Stimulated activated CD8-positive, alpha-beta memory T cell treated with anti-CD3 and anti-CD28 coated beads, Interleukin-7, amount 100 ng/mL, for 48 hours (primary cell): ENCODE data around the gene NF1.
"Not testable (repeated sequence)": the region's sequence is repeated elsewhere in the genome, so short reads cannot be mapped to it uniquely, and the experiment has no call there.

Experiments
- DNase-seq, 2 donors: peaks; one replicate each; pipeline ENCODE4 v3.0.0-alpha.2; 2020; ENCODE audit warnings: low read depth in 1 of 2; ENCODE audit errors: extremely low read depth in 1 of 2

Gene NF1

DNA sequence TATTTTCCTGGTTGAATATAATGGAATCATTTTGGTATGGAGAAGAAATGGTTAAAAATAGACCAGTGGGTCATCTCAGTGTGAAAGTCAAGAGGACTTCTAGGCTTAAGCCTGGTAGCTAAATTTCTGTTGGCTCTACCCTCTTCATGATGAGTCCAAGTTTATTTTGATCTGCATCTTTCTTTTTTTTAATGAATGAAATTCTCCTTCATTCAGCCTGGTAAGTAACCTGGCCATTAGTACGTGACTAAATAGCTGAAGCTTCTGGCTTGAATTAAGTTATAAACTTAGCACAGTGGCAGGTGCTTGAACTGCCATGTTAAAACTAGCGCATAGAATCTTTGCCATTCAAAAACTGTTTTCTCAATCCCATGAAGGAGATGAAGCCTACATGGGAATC is 28.0 kb downstream of the NF1 start:
- no peak for DNase-seq

DNA sequence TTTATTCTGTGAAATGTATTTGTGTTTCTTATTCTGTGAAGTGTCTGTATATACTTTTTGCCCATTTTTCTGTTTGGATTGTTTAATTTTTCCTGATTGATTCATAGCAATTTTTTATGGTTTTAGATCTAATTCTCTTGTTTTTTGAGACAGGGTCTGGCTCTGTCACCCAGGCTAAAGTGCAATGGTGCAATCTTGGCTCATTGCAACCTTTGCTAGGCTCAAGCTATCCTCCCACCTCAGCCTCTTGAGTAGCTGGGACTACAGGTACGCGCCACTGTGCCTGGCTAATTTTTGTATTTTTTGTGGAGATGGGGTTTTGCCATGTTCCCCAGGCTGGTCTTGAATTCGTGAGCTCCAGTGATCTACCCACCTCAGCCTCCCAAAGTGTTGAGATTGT is 31.5 kb downstream of the NF1 start:
- no peak for DNase-seq

DNA sequence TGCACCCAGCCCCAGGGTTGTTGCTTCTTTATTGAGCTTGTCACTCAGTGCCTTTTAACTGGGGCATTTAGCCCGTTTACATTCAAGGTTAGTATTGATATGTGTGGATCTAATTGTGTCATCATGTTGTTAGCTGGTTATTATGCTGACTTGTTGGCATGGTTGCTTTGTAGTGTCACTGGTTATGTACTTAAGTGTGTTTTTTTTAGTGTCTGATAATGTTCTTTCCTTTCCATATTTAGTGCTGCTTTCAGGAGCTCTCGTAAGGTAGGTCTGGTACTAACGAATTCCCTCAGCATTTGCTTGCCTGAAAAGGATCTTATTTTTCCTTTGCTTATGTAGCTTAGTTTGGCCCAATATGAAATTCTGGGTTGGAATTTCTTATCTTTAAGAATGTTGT is 33.5 kb downstream of the NF1 start:
- DNase-seq: no peak

DNA sequence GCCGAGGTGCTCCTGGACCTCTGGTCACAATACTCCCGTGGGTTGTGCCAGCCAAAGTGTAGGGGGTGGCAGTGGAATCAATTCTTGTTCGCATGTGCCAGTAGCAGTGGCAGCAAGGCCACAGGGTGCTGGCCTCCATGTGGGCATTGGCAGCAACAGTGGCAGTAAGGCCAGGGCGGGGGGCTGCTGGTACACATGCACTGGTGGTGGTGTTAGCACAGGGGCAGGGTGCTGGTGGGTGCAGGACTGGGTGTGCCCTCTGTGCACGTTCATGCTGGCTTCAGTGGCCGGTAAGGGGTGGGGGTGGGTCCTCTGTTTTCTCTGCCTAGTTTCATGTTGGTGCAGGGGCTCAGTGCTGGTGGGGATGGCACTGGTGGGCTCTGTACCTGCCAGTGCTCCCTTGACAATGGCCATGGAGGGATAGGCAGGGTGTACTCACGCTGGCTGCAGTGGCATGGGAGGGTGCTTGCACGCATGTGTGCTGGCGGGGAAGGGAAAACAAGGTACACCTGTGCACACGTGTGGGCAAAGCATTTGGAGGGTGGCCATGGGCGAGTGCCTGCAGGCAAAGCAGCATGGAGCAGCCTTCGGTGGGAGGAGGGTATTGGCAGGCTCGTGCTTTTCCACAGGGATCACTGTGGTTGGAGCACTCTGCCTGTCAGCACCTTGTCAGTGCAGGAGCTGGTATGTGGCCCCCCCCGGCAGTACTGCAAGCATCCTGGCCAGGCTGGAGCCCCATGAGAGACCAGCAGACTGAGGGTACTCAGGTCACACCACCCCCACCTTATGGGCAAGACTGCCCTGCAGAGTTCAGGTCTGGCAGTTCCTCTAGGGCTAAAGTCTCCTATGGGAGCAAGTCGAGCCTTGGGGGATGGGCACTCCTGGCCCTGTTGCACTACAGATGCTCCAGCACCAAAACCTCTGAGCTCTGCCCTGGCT is 35.8 kb downstream of the NF1 start:
- DNase-seq: no peak

DNA sequence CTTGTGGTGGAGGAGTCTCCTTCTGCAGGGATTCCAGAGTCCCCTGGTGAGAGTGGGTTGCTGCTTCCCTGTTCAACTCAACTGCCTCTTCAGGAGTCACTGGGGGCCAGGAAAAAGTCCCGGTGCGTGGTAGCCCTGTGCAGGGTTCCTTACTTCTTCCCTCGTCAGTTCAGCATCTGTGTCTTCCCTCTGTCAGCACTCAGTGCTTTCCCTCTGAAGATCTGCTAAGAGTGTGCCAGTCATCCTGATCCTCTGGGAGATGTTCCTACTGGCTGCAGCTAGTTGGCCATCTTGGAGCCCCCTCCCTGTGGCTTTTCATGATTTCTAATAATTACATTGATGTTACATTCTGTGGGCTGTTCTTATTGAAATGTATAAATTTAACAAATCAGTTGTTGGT is 36.5 kb downstream of the NF1 start:
- DNase-seq: no peak

DNA sequence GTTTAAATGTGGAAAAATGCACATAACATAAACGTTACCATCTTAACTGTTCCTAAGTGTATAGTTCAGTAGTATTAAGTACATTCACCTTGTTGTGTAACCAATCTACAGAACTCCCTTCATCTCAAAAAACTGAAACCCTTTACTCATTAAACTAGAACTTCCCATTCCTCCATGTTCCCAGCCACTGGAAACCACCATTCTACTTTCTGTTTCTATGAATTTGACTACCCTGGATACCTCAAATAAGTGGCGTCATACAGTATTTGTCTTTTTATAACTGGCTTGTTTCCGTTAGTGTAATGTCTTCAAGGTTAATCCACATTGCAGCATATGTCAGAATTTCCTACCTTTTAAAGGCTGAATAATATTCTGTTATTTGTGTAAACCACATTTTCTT is 38.2 kb downstream of the NF1 start:
- no peak for DNase-seq

DNA sequence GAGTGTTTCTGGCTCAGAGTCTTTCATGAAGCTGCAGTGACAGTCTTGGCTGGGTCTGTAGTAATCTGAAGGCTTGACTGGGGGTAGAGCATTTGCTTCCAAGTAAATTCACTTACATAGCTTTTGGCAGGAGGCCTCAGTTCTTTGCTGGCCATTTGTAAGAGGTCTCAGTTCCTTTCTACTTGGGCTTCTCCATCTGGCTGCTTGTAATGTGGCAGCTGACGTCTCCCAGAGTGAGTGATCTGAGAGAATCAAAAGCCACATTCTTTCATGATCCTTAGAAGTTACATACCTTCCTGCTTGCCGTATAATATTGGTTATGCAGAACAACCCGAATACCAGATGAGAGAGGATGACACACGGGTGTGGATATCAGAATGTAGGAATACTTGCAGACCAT is 39.8 kb downstream of the NF1 start:
- DNase-seq: no peak

DNA sequence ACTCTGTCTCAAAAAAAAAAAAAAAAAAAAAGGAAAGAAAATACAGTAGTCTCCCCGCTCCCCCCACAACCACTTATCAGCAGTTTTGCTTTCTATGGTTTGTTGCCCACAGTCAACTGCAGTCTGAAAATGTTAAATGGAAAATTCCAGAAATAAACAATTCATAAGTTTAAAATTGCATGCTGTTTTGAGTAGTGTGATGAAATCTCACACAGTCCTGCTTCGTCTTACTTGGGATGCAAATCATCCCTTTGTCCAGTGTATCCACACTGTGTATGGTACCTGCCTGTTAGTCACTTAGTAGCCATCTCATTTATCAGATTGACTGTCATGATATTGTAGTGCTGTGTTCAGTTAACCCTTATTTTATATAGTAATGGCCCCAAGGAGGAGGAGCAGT is 41.5 kb downstream of the NF1 start:
- no peak for DNase-seq

DNA sequence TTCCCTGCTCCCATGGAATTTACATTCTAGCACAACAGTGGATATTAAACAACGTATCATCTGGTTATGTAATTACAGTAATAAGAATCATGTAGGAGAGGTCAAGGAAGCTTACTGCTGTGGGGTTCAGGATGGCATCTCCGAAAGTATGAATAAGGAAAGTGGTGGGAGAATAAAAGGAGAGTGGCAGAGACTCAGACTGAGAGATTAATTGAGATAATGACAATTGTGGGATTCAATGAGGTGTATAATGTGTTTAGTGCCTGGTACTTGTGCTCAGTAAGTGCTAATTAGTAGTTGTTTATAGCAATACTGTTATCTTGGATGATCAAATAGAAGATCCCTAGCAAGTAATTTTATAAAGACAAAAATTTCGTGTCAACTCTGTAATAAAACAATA is 45.3 kb downstream of the NF1 start:
- no peak for DNase-seq

DNA sequence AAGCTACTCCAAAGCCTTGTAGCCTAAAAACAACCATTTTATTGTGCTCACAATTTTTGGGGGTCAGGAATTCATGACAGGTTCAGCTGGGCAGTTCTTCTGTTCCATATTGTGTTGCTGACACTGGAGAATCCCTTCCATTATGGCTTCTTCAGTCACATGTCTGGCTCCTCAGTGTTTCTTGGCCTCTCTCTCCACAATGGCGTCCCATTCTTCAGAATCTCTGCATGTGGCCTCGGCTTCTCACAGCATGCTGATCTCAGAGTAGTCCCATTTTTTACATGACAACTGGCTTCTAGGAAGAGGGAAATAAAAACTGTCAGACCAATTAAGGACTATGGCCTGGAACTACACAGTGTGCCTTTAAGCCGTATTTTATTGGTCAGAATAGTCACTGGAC is 49.7 kb downstream of the NF1 start:
- DNase-seq: no peak

DNA sequence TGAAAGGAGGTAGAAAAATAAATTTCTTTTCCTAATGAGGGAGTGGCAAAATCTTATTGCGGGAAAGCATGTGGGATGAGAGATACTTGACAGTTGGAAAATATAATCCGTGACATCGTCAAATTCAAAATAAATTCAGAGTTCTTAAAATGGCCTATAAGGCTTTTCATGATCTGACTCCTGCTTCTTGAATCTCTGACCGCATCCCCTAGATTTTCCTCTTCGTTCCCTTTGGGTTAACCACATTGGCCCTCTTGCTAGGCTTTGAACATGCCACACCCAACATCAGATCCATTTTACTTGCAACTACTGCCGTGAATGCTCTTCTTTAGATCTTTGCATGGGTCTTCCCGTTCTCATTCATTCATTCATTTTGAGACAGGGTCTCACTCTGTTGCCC is 50.1 kb downstream of the NF1 start:
- DNase-seq: no peak

DNA sequence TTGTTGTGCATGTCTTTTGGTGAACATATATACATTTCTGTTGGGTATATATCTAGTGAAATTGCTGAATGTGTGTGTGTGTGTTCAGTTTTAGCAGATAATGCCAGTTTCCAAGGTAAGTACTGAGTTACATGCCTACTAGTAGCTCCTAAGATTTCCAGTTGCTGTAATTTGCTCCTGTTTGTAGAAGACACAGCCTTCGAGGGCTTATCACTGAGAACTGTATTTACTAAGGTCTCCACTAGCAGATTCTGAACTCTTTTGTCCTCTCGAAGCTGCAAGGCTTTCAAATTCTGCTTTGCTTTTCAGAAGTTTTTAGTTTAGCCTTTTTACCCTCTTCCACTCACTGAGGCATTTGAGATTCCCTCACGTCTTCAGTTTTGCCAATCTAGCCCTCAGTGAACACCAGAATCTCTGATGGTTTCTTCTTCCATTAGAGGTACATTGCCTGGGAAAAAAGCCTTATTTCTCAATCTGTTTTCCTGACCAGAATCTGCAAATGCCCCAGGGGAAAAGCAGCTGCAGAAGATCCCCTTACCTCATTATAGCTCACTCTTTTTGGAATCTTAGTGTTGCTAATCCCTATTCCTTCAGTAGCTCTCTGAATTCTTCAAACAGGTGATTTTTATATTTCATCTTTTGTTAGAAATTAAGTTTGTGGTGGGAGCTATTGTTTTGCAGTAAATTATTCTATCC is 52.9 kb downstream of the NF1 start:
- no peak for DNase-seq

DNA sequence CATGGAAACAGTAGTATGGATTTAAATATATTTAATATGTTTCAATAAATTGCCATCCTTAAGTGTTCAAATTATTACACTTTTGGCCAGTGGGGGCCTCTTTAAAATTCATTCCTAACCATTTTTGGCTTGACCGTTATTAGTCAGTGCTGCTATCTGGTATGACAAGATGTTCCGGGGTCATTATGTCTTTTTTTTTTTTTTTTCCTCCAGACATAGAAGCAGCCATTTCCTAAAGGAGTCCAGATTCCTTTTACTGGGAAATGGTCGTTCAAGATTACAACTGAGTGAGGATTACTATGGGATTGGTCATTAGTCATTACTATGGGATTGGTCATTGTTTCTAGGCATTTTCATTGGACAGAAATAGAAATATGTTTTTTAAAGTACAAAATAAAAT is 53.4 kb downstream of the NF1 start:
- DNase-seq: no peak

DNA sequence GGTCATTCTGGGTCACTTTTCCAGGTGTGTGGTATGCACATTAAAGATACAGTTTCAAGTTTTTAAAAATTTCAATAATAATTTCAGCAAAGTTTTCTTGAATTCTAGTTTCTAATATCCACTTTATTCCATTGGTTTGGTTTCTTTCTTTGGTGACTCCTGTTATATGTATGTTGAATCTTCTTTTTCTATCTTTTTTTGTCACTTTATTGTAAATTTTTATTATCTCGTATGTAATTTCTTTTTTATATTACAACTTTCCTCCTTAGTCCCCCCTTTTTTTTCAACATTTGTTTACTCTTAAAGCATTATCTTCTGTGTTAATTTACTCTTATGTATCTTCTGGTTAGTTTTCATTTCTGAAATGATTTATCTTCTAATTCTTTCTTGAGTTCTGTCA is 57.5 kb downstream of the NF1 start:
- DNase-seq: no peak

DNA sequence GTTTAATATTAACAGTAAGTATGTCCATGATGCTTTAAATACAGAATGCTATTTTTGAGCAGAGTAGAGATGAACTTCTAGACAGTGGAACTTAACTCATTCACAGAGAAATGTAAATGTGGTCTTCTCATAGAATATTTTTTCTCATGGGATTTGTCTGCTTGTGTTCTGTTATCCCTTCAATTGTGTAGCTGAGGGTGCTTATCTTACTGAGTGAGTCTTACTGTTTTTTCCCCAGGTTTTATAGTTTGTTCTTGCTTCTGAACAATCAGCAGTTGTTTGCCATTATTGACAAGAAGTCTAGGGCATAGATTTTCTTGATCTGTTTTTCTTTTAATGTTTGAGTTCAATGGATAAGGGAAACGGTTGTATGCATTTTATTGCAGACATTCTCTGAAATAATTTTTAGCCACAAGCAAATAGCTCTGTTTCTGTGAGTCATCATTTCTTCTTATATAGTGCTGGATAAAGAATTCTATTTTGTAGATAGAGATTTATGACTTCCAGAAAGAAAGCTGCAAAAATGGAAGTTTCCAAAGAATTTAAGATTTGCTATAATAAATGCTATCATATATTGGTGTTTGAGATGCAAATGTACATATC is 60.5 kb downstream of the NF1 start:
- no peak for DNase-seq

DNA sequence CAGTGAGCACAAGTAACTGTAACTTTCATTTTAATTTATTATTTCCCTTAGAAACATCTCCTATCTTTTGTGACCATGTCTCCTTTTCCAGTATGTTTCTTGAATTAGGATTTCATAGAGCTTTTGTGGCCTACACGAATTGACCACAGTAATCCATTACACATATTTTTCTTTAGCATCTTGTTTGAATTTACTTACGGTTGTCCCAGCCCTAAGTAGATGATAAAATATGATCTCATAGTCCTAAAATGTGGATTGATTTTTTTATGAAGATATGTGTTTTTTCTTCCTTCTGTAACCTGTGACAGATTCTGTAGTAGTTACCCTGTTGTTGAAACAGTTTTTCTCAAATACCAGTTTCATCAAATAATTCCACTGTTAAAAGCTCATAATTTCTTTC is 61.5 kb downstream of the NF1 start:
- no peak for DNase-seq

DNA sequence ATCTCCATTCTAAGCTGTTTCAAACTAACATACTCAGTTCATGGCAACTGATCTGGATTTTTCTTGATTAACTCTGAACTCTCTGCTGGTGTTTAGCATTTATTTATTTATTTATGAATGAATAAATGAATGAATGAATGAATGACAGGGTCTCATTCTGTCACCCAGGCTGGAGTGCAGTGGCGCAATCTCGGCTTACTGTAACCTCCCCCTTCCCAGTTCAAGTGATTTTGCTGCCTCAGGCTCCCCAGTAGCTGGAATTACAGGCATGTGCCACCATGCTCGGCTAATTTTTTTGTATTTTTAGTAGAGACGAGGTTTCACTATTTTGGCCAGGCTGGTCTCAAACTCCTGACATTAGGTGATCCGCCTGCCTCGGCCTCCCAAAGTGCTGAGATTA is 62.1 kb downstream of the NF1 start:
- not testable (repeated sequence) for DNase-seq

DNA sequence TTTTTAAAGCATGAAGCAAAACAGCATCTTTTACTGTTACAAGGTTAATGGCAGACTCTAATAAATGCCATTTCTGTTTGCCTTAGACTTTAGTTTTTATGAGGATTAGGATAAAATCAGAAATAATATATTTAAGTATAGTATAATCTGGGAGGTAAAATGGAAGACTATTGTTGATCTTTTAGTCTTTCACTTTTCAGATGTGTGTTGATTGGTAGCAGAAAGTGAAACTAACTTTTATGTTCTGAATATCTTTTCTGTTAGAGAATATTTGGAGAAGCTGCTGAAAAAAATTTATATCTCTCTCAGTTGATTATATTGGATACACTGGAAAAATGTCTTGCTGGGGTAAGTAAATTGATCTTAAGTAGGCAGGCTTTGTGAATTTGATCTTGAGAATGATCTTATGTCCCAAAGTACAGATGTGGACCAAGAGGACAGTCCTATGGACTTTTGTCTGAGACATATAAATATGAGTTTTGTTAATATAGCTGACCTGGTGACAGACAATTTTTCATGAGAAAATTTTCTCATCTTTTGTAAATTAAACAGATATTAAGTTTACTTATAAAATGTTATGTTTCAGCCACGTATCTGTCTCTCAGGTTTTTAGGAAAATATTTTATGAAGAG is 64.1 kb downstream of the NF1 start:
- DNase-seq: no peak

DNA sequence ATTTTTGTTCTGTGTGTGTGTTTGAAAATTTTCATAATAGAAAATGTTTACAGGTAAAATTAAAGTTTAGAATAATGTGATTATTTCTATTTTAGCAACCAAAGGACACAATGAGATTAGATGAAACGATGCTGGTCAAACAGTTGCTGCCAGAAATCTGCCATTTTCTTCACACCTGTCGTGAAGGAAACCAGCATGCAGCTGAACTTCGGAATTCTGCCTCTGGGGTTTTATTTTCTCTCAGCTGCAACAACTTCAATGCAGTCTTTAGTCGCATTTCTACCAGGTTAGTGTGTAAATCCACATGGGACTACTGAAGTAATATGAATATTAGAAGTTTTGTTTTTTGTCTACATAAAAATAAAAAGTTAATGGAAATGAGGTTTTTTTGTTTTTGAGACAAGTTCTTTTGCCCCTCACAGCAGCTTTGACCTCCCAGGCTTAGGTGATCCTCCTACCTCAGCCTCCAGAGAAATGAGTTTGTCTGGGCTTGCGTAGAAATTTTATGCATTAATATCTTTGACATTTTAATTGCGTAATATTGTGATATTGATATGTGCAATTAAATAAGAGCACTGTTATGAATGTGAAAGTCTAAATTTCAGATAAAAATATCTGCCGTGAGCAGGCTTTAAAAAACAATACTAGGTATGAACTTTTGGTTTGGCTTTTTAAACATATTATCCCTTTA is 68.5 kb downstream of the NF1 start:
- DNase-seq: no peak

DNA sequence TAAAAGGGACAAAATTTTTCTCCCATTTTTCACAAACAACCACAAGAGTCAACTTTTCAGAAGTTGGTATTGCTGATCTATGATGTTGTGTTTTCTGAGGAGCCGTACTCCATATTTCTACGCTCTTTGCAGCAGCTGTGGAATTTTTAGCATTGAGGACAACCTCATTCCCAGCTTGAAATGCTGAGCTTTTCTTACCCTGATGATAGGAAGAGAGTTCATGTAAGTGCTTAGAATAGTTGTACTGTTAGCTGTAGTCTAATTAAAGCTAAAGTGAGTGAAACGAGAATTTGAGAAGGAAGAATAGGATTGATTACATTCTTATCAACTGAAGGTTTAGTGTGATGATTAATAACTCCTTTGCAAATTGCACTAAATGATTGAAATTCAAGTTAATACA is 72.3 kb downstream of the NF1 start:
- DNase-seq: no peak

DNA sequence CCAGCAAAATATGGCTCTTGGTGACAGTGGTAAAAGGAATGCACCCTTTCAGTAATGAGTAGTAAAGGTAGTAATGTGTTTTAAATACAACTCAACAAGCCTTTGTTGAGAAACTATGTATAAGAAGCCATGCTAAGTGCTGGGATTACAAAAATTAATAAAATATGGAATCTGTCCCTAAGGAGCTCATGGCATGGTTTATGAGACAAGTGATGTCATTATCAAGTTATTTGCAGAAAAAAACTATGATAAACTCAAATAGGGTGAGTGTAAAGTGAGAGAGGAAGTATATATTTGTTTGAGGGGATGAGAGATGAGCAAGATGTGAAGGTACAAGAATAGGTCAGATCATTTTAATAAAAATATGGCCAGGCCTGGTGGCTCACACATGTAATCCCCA is 76.9 kb downstream of the NF1 start:
- DNase-seq: no peak
